GM18519 (cell line): ENCODE measurements around the gene OTULINL.
A peak's percentile ranks its signal among the peaks of the same experiment; 100 is the strongest.

Experiments used
- ATAC-seq: cut with Tn5 transposase; IDR thresholded peaks from one replicate; pipeline ENCODE4 v1.9.1; 2021; ENCODE audit warnings: mild to moderate bottlenecking, moderate library complexity; ENCODE audit not compliant: unreplicated experiment, low FRiP score

The OTULINL gene

DNA sequence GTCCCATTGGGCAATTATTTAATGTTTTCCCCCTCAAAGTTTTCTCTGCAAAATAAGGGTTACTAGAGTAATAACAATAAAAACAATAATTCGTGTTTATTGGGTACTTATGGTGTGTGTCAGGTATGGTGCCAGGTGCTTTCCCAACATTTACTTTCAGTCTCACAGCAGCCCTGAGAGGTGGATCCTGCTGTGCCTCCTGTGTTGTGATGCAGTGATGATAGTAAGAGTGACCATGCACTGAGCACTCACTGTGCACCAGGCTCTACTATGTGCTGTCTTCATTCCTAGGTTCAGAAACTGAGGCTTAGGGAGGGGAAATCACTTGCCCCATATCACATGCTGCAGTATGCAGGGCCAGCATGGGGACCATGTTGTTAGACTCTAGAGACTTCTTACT lies 15.5 kb downstream of the OTULINL start:
- ATAC-seq = no peak

DNA sequence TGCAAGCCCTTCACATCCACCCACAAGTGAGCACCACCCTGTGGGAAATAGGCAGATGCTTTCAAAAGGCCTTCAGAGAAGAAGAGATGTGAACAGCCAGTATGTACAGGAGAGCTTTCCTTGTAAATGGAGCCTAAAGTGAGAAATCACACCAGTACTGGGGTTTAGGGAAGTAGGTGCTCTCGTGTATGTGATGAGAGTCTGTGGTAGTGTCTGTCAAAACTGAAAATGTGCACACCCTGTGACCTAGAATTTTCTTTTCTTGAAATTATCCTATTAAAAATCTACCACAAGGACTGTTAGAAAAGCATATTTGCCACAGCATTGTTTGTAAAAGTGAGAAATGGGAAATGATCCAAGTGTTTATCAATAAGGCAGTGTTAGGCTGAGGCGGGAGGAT lies 16.6 kb downstream of the OTULINL start:
- peak; percentile 26 for ATAC-seq

DNA sequence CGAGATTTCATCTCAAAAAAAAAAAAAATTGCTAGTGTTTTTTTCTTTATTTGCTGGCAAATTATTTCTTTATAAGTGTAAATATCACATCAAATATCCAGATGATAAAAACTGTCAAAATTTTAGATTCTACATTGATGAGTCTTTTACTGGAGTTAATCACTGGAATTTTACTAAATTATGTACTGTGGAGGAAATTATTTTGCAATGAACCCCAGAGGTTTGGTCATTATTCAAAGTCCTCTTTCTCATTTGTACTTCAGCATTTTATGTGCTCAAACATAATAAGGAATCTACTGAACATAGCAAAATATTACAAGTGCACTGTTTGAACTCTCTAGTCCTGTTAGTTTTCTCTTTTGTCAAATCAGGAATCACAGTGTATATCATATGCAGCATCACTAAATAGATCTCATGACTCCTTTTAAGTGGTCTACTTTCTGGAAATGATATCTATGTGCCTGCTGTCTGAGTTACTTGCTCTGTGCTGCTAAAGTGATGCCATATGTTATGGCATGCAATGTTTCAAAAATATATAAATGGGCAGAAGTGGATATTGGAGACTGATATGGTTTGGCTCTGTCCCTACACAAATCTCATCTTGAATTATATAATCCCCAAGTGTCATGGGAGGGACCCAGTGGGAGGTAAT lies 18.0 kb downstream of the OTULINL start:
- ATAC-seq = no peak

DNA sequence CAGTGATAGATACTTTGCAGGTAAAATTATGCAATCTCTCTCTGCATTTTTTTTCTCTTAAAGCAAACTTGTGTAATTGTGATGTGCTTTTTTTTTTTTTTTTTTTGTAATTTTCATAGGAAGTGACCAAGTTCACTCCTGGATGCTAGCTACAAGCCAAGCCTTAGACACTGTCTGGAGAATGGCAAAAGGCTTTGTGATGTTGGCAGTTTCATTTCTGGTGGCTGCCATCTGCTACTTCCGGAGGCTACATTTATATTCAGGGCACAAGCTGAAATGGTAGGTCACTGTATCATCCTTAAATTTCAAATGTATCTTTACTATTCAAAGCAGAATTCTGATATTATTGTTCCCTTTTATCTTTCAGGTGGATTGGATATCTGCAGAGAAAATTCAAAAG lies 19.3 kb downstream of the OTULINL start:
- no peak for ATAC-seq

DNA sequence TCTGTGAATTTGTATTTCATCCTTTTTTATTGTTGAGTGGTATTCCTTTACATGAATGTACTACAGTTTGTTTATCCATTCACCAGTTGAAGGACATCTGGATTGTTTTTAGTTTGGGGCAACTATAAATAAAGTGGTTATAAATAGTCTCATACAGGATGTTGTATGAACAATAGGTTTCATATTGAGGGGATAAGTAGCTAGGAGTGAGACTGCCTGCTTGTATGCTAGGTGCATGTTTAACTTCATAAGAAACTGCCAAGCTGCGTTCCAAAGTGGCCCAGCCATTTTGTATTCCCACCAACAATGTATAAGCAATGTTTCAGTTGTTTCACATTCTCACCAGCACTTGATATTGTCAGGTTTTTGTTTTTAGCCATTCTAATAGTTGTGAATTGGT lies 21.5 kb downstream of the OTULINL start:
- no peak for ATAC-seq

DNA sequence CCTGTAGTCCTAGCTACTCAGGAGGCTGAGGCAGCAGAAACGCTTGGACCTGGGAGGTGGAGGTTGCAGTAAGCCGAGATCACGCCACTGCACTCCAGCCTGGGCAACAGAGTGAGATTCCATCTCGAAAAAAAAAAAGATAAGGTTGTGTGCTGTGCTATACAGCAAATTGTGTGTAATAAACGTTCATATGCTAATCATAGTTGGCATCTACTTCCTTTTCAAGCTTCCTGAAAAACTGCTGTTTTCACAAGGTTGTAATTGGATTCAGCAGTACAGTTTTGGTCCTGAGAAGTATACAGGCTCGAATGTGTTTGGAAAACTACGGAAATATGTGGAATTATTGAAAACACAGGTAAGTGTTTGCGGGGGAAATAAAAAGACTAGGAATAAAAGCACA lies 25.5 kb downstream of the OTULINL start:
- ATAC-seq = no peak

DNA sequence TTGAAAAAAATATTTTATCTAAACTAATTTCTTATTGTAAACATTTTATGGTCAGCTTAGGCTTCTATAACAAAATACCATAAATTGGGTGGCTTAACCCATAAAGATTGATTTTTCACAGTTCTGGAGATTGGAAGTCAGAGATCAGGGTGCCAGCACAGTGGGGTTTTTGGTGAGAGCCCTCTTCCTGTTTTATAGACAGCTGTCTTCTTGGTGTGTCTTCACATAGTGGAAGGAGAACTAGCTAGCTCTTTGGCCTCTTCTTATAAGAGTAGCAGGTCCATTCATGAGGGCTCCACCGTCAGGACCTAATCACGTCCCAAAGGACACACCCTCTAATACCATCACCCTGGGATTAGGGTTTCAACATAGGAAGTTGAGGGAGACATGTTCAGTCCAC lies 26.6 kb downstream of the OTULINL start:
- no peak for ATAC-seq

DNA sequence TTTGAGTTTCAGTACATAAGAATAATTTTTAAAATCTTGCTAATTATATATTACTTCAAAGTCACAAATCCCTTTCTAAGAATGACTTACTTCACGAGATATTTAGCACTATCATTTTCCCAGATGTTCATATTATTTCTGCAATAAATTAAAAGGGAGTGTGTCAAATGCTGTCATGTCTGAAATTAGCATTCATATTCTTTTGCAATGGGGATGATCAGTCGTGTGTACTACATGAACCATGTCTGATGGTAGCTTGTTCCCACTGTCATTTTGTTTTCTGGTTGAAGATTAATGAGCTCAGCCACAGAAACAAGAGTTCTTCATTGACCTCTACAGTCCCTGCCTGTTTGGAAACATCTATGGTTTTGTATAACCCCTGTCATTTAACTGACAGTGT lies 30.1 kb downstream of the OTULINL start:
- ATAC-seq = no peak

DNA sequence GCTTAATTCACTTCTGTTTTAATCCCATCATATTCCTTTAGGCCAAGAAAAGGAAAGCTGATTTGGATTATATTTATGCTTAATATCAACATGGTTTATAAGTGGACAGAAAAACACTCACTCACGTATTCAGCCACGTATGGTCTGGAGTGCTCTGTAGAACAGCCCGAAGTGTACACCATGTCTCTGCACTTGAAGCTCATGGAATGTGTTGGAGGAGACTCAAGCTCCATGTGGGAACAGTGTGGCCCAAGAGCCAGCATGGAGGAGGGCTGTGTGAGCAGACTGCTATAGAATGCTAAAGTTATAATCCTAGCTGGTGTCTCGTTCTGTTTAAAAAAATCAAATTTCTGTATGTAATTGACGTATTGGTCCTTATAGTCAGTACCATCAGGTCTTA lies 32.9 kb downstream of the OTULINL start:
- no peak for ATAC-seq

DNA sequence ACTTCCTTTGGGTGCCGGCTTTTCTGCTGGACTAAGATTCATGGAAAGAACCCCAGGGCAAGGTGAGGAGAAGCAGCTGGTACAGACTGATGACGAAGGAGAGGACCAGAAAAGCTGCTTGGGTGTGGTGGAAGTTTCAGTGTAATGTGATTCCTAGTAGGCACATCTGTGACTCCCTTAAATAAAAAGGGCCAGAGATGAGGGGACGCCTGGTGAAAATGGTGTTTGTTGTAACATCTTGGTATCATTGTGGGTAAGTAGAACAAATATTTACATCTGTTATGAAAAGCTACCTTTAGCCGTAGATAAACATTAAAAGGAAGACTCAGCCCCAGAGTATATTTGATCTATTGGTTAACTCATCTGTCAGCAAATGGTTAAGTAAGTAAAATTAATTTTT lies 33.8 kb downstream of the OTULINL start:
- no peak for ATAC-seq

DNA sequence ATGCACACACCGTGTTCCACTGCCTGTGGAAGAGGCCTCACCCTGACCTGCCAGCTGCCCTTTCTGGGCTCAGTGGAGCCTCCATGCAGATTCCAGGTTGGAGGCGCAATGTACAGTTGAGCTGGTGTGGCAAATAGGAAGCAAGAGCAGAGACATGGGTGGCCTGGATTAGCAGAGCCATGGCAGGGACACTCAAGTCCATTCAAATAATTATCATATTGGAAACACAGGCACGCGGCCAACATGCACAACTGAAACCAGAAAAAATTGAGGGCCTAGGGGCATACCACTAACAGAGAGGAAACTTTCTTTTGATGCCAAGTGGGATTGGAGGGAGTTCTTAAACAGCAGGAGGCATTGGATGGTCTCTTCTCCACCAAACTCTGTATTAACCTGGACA lies 35.8 kb downstream of the OTULINL start:
- no peak for ATAC-seq

DNA sequence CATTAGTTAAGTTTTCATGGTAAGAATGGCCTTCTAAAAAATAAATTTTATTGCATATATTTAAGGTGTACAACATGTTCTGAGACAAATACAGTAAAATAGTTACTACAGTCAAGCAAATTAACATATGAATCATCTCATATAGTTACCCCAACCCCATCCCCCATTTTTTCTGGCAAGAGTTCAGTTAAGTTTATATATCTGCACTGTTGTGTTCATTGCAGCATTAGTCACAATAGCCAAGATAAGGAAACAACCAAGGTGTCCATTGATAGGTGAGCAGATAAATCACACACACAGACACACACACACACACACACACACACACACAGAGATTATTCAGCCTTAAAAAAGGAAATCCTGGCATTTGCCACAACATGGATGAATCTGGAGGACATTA lies 45.7 kb downstream of the OTULINL start:
- ATAC-seq = no peak

DNA sequence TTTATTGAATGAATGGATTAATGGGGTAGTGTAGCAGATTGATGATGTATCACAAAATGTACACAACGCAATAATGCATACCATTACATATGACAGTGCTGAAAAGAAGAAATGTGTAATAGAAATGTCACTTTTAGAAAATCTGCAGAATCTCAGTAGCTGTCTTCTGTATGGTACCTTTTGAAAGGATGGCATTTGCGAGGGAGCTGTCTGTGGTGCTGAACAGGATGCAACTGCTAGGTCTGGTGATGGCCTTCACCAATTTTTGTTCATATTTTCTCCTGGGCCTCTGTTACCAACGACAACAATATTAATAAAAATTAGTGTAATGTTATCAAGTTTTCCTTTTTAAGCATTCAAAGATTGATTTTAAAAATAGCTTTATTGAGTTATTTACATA lies 46.8 kb downstream of the OTULINL start:
- no peak for ATAC-seq

DNA sequence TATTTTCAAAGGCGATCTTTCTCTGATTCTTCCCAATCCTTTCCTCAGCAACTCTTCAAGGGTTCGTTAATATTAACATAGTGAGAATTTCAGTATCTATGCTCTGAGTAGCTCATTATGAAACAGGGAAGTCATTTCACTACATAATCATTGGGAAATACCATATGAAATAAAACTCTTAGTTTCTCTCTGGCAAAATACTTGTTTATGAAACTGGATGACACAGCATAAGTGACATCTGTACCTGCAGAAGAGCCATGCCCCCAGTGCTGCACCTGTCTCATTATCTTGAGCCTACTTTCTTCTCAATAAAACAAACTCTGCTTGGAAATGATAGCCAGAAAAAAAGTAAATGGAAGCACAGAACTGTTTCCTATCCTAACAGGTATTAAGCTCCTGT lies 49.1 kb downstream of the OTULINL start:
- ATAC-seq = no peak

DNA sequence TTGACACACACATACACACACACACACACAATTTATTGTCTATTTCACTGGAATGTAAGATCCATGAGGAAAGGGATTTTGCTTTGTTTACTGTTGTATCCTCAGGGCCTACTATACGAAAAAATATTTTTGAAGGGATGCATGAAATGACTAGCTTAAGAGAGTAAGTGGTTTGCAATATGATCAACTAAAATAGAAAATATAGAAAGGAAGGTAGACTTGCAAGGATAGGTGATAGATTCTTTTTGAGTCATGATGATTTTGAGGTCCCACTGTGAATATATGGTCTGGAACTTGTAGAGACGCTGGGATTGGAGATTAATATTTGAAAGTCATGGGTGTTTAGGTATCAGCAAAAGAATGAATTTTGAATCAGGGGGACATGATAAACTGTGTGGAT lies 54.1 kb downstream of the OTULINL start:
- no peak for ATAC-seq

DNA sequence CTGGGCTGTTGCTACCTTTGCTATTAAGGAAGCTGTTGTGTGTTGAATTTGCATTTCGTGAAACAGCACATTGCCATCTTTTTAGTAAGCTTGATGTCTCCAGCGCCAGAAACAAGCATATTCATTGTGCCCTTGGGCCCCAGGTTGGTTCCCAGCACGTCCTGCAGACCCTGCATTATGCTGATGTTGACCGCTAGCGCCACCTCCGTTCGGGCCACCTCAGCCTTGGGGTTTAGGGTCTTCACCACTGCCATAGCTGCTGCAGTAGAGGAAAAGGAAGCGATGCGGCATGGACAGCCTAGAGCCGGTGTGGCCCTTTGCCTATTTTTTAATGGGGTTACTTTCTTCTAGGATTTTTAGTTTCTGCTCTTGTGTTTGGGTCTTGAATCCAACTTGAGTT lies 59.2 kb downstream of the OTULINL start:
- no peak for ATAC-seq

DNA sequence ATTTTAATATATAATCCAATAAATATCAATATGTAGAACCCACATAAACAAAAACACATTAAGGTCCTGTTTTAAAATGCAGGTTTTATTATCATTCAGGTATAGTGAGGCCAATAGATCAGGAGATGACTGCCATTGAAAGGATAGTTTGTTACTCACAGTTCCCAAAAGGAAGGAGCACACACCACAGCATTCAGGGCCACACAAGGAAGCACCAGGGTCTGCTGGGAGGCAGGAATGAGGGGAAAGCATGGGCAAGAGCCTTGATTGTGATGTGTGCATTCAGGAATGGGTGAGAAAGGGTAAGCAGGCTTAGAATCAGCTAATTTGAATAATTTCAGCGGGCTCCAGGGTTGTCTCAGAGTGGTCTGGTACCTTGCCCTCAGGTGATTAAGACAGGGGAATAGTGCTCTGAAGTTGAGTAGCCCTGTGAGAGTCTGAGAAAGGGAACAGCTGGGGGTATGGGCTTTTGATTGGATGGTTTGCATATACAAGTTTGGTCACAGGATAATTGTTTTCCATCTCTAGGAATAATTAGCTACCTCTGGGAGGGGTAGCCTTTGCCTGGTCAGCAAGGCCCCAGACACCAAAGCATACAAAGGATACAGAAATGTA lies 63.1 kb downstream of the OTULINL start:
- ATAC-seq = no peak

DNA sequence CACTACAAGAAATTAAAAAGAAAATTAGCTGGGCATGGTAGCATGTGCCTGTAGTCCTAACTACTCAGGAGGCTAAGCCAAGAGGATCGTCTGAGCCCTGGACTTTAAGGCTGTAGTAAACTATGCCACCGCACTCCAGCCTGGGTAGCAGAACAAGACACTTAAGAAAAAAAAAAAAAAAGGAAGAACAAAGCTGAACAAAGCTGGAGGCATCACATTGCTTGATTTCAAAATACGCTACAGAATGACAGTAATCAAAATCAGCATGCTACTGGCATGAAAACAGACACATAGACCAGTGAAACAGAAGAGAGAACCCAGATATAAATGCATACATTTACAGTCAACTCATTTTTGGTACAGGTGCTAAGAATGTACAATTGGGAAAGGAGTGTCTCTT lies 68.5 kb downstream of the OTULINL start:
- no peak for ATAC-seq

DNA sequence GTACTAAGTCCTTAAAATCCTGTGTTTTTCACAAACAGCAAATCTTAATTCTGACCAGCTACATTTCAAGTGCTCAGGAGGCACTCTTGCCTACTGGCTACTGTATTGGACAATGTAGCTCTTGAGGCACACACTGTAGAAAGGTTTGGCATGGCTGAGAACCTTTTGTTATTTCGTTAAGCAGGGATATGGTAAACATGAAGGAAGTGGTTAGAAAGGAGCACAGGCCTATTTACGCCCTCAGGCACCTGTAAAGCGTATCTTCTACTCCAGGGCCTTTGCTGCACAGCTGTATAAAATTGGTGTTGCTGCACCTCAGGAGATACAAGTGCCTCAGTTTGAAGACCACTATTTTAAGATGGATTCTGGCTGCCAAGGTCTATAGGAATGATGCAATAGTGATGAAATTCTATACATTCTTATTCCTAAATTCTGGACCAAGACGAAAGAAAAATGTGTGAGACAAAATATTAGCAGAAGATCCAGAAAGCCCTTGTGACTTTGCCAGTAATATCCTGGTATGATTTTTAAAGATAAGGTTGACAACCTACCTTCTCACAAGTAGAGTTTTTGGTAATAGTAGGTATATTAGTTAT lies 73.7 kb downstream of the OTULINL start:
- no peak for ATAC-seq

DNA sequence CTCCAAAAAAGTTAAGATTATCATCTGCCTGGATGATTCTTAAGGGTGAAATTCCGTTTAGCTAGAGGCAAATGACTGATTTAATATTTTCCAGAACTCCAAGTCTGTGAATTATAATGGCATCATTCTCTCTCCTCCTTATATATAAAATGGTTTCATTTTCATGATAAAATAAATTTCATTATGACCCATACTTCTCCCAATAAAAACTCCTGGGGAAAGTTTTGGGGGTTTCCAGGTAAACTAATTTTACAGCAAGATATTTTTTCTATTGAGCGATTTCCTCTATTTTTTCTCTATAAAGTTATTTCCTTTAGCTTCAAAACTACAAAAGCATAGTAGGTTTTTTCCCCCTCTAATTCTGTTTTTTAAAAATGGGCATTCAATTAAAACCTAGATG lies 75.3 kb downstream of the OTULINL start:
- no peak for ATAC-seq

DNA sequence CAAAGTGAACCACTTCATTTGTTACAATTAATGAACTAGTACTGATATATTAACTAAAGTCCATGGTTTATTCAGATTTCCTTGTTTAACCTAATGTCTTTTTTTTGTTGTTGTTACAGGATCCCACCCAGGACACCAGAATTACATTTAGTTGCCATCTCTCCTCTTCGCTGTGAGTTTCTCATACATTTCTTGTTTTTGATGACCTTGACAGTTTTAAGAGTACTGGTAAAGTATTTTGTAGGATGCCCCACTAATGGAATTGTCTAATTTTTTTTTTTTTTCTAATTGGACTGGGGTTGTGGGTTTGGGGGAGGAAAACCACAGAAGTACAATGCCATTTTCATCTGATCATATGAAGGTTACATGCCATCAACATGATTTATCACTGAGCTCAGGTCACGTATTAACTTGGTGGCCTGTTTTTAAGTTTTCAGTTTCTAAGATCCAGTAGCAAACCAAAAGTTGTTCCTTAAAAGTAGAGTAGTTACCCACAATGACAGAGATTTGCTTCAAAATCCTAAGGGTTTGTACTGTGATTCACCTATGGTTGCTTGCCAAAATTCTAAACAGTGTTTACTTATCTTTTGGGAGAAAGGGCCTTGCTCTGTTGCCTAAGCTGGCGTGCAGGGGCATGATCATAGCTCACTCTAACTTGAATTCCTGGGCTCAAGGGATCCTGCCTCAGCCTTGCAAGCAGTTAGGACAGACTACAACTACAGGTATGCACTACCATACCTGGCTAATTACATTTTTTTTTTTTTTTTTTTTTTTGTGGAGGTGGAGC lies 78.4 kb downstream of the OTULINL start:
- ATAC-seq = no peak

DNA sequence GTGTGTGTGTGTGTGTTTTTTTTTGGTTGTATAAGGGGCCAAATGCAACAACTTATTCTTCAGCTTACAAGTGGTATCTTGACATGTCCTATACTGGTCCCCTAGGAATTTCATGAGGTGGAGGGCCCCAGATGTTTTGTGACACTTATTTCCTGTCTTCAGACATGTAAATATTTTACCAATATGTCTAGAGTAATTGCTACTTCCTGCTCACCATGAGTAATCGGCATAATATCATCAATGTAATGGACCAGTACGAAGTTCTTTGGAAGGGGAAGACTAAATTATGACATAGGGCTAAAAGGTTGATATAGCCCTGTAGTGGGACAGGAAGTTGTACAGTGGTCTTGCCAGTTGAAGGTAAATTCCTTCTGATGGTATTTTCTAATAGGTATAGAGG lies 79.2 kb downstream of the OTULINL start:
- ATAC-seq = no peak
